DOHH2 (cell line): ENCODE results near the gene OSR1.

ENCODE experiments used
- H3F3A ChIP-seq: fragments of 200-600 bp; sonication (generic), shearing (Covaris generic); 2 replicates; pipeline ENCODE4 v1.6.0; 2016; ENCODE audit warnings: antibody characterized with exemption, mild to moderate bottlenecking; ENCODE audit not compliant: control insufficient read depth, insufficient read depth
- H3K27ac ChIP-seq: fragments of 200-600 bp; sonication (generic); 2 replicates; pipeline ENCODE4 v1.5.1; 2014; ENCODE audit warnings: low read depth, mild to moderate bottlenecking, low read length, moderate library complexity
- H3K27me3 ChIP-seq: fragments of 200-600 bp; sonication (generic); 2 replicates; pipeline ENCODE4 v1.6.1; 2014; ENCODE audit warnings: mild to moderate bottlenecking, low read length, mixed read lengths; ENCODE audit not compliant: control insufficient read depth
- H3K36me3 ChIP-seq: fragments of 200-600 bp; sonication (generic); 2 replicates; pipeline ENCODE4 v1.6.1; 2014; ENCODE audit warnings: mild to moderate bottlenecking, low read length, moderate library complexity, mixed read lengths; ENCODE audit not compliant: control insufficient read depth
- H3K4me1 ChIP-seq: fragments of 200-600 bp; sonication (generic); 2 replicates; pipeline ENCODE4 v1.6.1; 2014; ENCODE audit warnings: mild to moderate bottlenecking, low read length, mixed read lengths; ENCODE audit not compliant: control insufficient read depth
- H3K4me2 ChIP-seq: fragments of 200-600 bp; sonication (generic); 2 replicates; pipeline ENCODE4 v1.6.0; 2014; ENCODE audit warnings: mild to moderate bottlenecking, low read length, moderate library complexity
- H3K4me3 ChIP-seq: fragments of 200-600 bp; sonication (generic); 2 replicates; pipeline ENCODE4 v1.5.1; 2014; ENCODE audit warnings: mild to moderate bottlenecking, low read length, mixed read lengths
- H3K79me2 ChIP-seq: fragments of 200-600 bp; sonication (generic); 2 replicates; pipeline ENCODE4 v1.6.1; 2014; ENCODE audit warnings: mild to moderate bottlenecking, low read length, mixed read lengths; ENCODE audit not compliant: control insufficient read depth
- H3K9me2 ChIP-seq: fragments of 200-600 bp; sonication (generic); replicated peaks from 2 replicates; pipeline ENCODE4 v1.6.1; 2014; ENCODE audit warnings: mild to moderate bottlenecking, low read length, mixed read lengths; ENCODE audit not compliant: control insufficient read depth
- H3K9me3 ChIP-seq: fragments of 200-600 bp; sonication (generic); 2 replicates; pipeline ENCODE4 v1.6.1; 2014; ENCODE audit warnings: antibody characterized with exemption, low read length, mixed read lengths; ENCODE audit not compliant: control insufficient read depth, insufficient read depth
- H4K20me1 ChIP-seq: fragments of 200-600 bp; sonication (generic); 2 replicates; pipeline ENCODE4 v1.6.0; 2014; ENCODE audit warnings: low read depth, mild to moderate bottlenecking, antibody characterized with exemption, low read length, moderate library complexity; ENCODE audit not compliant: control insufficient read depth, insufficient read depth
- EZH2phosphoT487 ChIP-seq: fragments of 200-600 bp; sonication (generic); IDR thresholded peaks from 2 replicates; pipeline ENCODE4 v1.6.1; 2017; ENCODE audit warnings: borderline replicate concordance, mild to moderate bottlenecking, antibody characterized with exemption, low read length, moderate library complexity, mixed read lengths
- TF ChIP-seq, protein P1 (sequence below): fragments of 200-600 bp; sonication (generic); IDR thresholded peaks from one replicate; pipeline ENCODE4 v1.5.1; 2014; ENCODE audit warnings: antibody characterized with exemption, mild to moderate bottlenecking, low read depth, low read length; ENCODE audit not compliant: poor library complexity, severe bottlenecking

Gene OSR1

DNA sequence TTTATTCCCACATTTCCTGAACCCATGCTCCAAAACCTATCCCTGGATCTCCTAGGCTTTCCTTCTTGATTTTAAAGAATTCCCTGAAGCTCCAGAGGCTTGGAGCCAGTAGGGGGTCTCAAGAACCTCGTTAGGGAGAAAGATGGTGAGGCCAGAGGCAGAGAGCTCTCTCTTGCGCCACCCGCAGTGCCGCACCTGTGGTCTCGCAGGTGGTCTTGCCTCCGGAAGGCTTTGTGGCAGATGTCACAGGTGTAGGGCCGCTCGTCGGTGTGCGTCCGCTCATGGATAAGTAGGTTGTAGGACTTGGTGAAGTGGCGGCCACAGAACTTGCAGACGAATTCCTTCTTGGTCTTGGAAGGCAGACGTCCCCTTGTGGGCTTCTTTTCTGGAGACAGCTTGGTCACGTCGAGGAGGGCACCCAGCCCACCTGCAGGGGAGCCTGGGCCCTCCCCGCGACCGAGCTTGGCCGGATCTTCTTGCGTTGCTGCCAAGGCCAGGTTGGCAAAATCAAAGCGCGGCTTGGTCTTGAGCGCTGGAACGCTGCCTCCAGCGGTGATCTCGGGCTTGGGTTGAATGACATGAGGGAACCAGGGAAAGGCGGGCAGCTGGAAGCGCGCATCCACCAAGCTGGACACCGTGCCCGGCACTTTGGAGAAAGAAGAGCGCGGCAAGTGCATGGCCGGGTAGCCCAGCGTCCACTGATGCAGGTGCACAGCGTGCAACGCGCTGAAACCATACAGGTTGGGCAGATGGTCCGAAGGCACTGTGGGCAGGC lies 5.3 kb downstream of the OSR1 start:
- H3K4me3 ChIP-seq, result no peak overlapping the region

DNA sequence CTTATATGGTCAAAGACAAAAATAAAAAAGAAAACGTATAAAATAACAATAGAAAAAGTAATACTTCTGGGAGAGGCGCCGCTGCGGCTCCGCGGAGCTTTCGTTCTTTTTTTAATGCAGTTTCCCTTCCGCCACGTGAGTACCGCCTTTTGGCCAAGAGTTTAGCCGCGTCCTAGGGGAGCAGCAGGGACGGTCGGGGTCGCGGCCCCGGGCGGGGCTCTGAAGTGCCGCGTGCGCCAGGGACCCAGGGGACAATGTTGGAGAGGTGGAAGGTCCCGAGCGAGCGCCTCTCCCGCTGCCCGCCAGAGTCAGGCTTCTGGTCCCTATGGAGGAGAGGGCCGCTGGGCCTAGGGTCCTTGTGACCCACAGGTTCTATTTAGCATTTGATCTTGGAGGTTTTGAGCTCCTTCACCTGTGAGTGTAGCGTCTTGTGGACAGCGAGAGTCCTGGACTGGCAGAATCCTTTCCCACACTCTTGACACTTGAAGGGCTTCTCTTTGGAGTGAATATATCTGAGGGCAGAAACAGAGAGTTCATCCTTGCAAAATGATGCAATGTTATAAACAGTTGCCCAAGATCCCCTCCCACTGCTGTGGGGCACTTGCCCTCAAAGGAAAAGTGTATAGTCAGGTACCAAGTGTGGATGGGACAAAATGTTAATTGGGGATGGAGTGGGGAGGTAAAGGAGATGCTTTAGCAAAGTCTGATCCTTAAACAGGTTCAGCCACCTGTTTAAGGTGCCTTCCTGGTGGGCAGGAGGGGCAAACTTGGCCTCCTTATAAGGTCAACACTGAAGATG lies 6.3 kb downstream of the OSR1 start:
- no peaks in the 10 kb centered on the region for H3F3A ChIP-seq
- H3K9me2 ChIP-seq, result no peaks in the 10 kb centered on the region
- H3K27me3 ChIP-seq, result peaks cover 17% of the 10 kb centered on the region
- H3K27ac ChIP-seq, result no peak overlapping the region
- peaks cover 5% of the 10 kb centered on the region for H3K4me1 ChIP-seq
- no peaks in the 10 kb centered on the region for H4K20me1 ChIP-seq
- peaks cover 7% of the 10 kb centered on the region for H3K79me2 ChIP-seq
- no peak for TF ChIP-seq EZH2phosphoT487
- TF ChIP-seq, protein P1, sequence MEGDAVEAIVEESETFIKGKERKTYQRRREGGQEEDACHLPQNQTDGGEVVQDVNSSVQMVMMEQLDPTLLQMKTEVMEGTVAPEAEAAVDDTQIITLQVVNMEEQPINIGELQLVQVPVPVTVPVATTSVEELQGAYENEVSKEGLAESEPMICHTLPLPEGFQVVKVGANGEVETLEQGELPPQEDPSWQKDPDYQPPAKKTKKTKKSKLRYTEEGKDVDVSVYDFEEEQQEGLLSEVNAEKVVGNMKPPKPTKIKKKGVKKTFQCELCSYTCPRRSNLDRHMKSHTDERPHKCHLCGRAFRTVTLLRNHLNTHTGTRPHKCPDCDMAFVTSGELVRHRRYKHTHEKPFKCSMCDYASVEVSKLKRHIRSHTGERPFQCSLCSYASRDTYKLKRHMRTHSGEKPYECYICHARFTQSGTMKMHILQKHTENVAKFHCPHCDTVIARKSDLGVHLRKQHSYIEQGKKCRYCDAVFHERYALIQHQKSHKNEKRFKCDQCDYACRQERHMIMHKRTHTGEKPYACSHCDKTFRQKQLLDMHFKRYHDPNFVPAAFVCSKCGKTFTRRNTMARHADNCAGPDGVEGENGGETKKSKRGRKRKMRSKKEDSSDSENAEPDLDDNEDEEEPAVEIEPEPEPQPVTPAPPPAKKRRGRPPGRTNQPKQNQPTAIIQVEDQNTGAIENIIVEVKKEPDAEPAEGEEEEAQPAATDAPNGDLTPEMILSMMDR, result no peak
- H3K4me3 ChIP-seq, result no peak overlapping the region
- no peaks in the 10 kb centered on the region for H3K9me3 ChIP-seq
- no peak overlapping the region for H3K4me2 ChIP-seq
- no peaks in the 10 kb centered on the region for H3K36me3 ChIP-seq

More for the DNA sequence above, 5.3 kb downstream of the OSR1 start:
- Histone ChIP-seq H3K9me2 (no peaks in the 10 kb centered on the region), H3K79me2 (no peaks in the 10 kb centered on the region), H3K9me3 (no peaks in the 10 kb centered on the region), H3K4me2 (no peak overlapping the region), H3K36me3 (no peaks in the 10 kb centered on the region), H4K20me1 (no peaks in the 10 kb centered on the region), H3K27ac (no peak overlapping the region), H3K4me1 (peaks cover 4% of the 10 kb centered on the region; the same call in 1 of the 2 replicates), H3F3A (no peaks in the 10 kb centered on the region), H3K27me3 (peaks cover 19% of the 10 kb centered on the region)
- TF ChIP-seq, protein P1, result no peak
- TF ChIP-seq EZH2phosphoT487, result no peak

DNA sequence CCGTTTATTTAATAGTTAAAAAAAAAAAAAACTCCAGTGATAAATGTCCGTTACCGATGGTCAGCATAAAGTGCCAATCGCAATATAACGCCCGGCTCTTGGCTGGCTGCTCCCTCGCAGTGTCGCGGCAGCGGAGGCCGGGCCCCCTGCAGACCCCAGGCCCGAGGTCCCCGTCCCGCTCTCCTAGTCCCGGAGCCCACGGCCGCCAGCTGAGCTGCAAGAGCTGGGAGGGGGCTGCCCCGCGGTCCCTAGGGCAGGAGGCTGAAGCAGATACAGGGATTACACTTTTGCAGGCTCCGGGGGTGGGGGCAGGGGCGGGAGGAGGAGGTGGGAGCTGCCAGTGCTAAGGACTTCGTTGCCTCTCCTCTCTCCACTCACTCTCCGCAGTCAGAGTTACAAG lies 6.9 kb downstream of the OSR1 start:
- Histone ChIP-seq H3K36me3 (peaks cover under 1% of the 10 kb centered on the region; the same call in 1 of the 2 replicates), H4K20me1 (no peaks in the 10 kb centered on the region), H3F3A (no peaks in the 10 kb centered on the region), H3K4me3 (no peak overlapping the region), H3K79me2 (peaks cover 13% of the 10 kb centered on the region), H3K9me3 (no peaks in the 10 kb centered on the region), H3K4me2 (no peak overlapping the region), H3K9me2 (no peaks in the 10 kb centered on the region), H3K4me1 (peaks cover 11% of the 10 kb centered on the region), H3K27ac (no peak overlapping the region), H3K27me3 (peaks cover 17% of the 10 kb centered on the region)
- TF ChIP-seq, protein P1, result no peak
- TF ChIP-seq EZH2phosphoT487, result no peak
